ENCODE data around the gene CTIF. TPM values are rescaled to one million over a fixed set of nuclear protein-coding genes. Genes with fewer than 3 reads are reported as not detected.

CTIF gene
- total RNA-seq, 4 donors from 2014 or later = 72.2 to 137 (median 86.5) TPM

DNA sequence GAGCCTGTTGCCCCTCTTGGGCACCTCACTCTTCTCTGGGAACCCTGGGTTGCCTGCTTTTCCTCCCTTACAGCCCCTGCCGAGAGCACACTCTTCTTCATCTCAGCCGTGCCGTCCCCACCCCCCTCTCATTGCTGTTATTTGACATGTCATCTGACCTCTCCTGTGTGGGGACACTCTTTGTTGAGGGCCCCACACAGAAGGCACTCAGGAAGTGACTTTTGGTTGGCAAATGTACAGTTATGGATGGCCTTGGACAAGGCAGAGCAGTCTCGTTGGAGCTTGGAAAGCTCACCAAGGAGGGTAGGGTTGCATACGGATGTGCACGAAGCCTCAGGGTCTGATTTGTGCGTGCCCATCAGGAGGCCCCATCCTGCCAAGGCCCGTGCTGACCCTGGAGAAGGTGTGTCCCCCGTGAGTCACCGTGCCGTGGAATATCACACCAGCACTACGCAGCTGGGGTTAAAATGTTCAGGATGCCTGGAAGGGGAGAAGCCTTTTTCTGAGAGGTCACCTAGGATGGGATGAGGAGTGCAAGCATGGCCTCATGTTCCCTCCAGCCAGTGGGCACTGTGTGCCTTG, 93.9 kb downstream of the CTIF start:
- H3K4me1 ChIP-seq = peaks cover 0 to 13% (median 0%) of the 10 kb centered on the region in 4 donors
- peaks cover 0 to 26% (median 0%) of the 10 kb centered on the region in 3 donors for H3K36me3 ChIP-seq
- DNase-seq (ENCODE audit: low spot score in 2 of 2) = no peak
- no peaks in the 10 kb centered on the region for H3K9me3 ChIP-seq
- no peak overlapping the region for H3K4me3 ChIP-seq
- no peaks in the 10 kb centered on the region for H3K27me3 ChIP-seq
- no peak overlapping the region for H3K27ac ChIP-seq
- WGBS, 2 donors = 85 to 87% methylated on average over 6 to 10 of the region's 12 CpGs
- TF ChIP-seq, protein P1, sequence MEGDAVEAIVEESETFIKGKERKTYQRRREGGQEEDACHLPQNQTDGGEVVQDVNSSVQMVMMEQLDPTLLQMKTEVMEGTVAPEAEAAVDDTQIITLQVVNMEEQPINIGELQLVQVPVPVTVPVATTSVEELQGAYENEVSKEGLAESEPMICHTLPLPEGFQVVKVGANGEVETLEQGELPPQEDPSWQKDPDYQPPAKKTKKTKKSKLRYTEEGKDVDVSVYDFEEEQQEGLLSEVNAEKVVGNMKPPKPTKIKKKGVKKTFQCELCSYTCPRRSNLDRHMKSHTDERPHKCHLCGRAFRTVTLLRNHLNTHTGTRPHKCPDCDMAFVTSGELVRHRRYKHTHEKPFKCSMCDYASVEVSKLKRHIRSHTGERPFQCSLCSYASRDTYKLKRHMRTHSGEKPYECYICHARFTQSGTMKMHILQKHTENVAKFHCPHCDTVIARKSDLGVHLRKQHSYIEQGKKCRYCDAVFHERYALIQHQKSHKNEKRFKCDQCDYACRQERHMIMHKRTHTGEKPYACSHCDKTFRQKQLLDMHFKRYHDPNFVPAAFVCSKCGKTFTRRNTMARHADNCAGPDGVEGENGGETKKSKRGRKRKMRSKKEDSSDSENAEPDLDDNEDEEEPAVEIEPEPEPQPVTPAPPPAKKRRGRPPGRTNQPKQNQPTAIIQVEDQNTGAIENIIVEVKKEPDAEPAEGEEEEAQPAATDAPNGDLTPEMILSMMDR (IDR thresholded peaks at IDR 0.05) = no peak
- no peak for TF ChIP-seq EP300 (IDR thresholded peaks at IDR 0.05)

DNA sequence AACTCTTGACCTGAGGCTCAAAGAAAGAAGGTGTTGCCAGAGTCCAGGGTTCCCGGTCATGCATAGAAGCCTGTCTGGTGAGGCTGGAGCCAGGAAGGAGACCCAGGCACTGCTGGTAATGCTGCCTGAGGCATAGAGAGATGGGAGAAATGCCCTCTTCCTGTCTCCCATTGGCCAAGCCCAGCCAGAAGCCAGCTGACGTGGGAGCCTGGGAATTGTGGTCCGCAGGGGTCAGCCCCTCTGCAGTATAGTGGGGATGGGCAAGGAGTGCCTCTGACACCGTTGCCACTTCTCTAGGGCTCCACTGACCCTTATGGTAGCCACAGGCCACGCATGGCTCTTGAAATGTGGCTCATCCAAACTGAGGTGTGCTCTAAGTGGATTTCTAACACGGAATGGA, 95.7 kb downstream of the CTIF start:
- peaks cover 0 to 9% (median 0%) of the 10 kb centered on the region in 4 donors for H3K4me1 ChIP-seq
- peaks cover 0 to 38% (median 0%) of the 10 kb centered on the region in 3 donors for H3K36me3 ChIP-seq
- TF ChIP-seq, protein P1 (IDR thresholded peaks at IDR 0.05) = no peak
- no peak for TF ChIP-seq POLR2A (IDR thresholded peaks at IDR 0.05)
- no peak for TF ChIP-seq EP300 (IDR thresholded peaks at IDR 0.05)
- WGBS, 2 donors = 83 to 89% methylated on average over 6 of the region's 6 CpGs
- DNase-seq (ENCODE audit: low spot score in 2 of 2) = no peak
- H3K9me3 ChIP-seq = no peaks in the 10 kb centered on the region
- H3K27me3 ChIP-seq = no peaks in the 10 kb centered on the region
- H3K27ac ChIP-seq = no peak overlapping the region
- no peak overlapping the region for H3K4me3 ChIP-seq

GRCh38 chr18:48634975-48635374, 96.1 kb downstream of the CTIF start:
- WGBS, 2 donors = 97 to 98% methylated on average over 1 of the region's 1 CpG

GRCh38 chr18:48635806-48636205, 97.0 kb downstream of the CTIF start:
- no peak overlapping the region for H3K27ac ChIP-seq
- peaks cover 0 to 49% (median 0%) of the 10 kb centered on the region in 3 donors for H3K36me3 ChIP-seq
- H3K4me3 ChIP-seq = no peak overlapping the region
- no peaks in the 10 kb centered on the region for H3K4me1 ChIP-seq
- no peak for DNase-seq (ENCODE audit: low spot score in 2 of 2)
- H3K9me3 ChIP-seq = no peaks in the 10 kb centered on the region
- TF ChIP-seq, protein P1 (IDR thresholded peaks at IDR 0.05) = no peak
- no peak for TF ChIP-seq POLR2A (IDR thresholded peaks at IDR 0.05)
- TF ChIP-seq EP300 (IDR thresholded peaks at IDR 0.05) = no peak
- WGBS, 2 donors = 94 to 100% methylated on average over 2 of the region's 2 CpGs
- H3K27me3 ChIP-seq = no peaks in the 10 kb centered on the region

More at GRCh38 chr18:48634975-48635374, 96.1 kb downstream of the CTIF start:
- DNase-seq (ENCODE audit: low spot score in 2 of 2) = no peak
- Histone ChIP-seq H3K27ac (no peak overlapping the region), H3K36me3 (peaks cover 0 to 42% (median 0%) of the 10 kb centered on the region in 3 donors), H3K9me3 (no peaks in the 10 kb centered on the region), H3K4me1 (peaks cover 0 to 4% (median 0%) of the 10 kb centered on the region in 4 donors), H3K27me3 (no peaks in the 10 kb centered on the region), H3K4me3 (no peak overlapping the region)
- TF ChIP-seq POLR2A (IDR thresholded peaks at IDR 0.05) (no peak), EP300 (IDR thresholded peaks at IDR 0.05) (no peak)
- TF ChIP-seq, protein P1 (IDR thresholded peaks at IDR 0.05) = no peak

DNA sequence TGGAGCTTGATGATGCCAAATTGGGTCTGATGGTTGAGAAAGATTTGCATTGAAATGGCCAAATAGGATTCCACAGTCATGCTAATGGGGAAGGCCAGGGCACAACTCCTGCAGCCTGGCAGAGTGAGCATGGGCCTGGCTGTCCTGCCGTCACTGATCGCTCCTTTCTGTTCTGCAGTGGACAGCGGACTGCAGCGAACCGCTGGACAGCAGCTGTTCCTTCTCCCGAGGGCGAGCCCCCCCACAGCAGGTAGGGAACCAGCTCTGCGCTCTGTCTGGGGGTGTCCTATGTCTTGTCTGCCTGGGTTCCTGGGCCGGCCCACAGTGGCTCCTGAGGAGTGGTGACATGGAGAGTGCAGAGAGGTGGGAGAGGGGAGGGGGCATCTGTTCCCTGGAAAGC, 97.6 kb downstream of the CTIF start:
- Histone ChIP-seq H3K36me3 (peaks cover 0 to 49% (median 0%) of the 10 kb centered on the region in 3 donors), H3K27me3 (no peaks in the 10 kb centered on the region), H3K4me3 (no peak overlapping the region), H3K27ac (no peak overlapping the region), H3K9me3 (no peaks in the 10 kb centered on the region), H3K4me1 (no peaks in the 10 kb centered on the region)
- no peak for DNase-seq (ENCODE audit: low spot score in 2 of 2)
- WGBS, 2 donors = 88 to 91% methylated on average over 9 of the region's 9 CpGs
- TF ChIP-seq, protein P1 (IDR thresholded peaks at IDR 0.05) = no peak
- TF ChIP-seq EP300 (IDR thresholded peaks at IDR 0.05) = no peak
- TF ChIP-seq POLR2A (IDR thresholded peaks at IDR 0.05) = no peak
